PFSK-1 (cell line): Measurements from ENCODE around the gene GSAP.

Experiments
- FOXP2 ChIP-seq: optimal IDR thresholded peaks from 2 replicates; pipeline ENCODE3; 2011; ENCODE audit warnings: borderline replicate concordance, control low read depth, inconsistent platforms; ENCODE audit not compliant: insufficient read depth; ENCODE audit errors: extremely low read length, extremely low read depth
- POLR2AphosphoS5 ChIP-seq: IDR thresholded peaks from 2 replicates; pipeline ENCODE4 v1.6.1; 2012; ENCODE audit warnings: low read depth, mild to moderate bottlenecking, control low read depth, low read length, moderate library complexity
- REST ChIP-seq, 2 experiments: IDR thresholded peaks; 2 replicates each; pipeline versions ENCODE4 v1.6.1 to v1.8.0; 2011 to 2012; ENCODE audit warnings: low read depth in 2 of 2, low read length in 2 of 2, control low read depth in 1 of 2, inconsistent platforms in 1 of 2, mild to moderate bottlenecking in 1 of 2, moderate library complexity in 1 of 2; ENCODE audit not compliant: insufficient read depth in 1 of 2
- SIN3A ChIP-seq: IDR thresholded peaks from 2 replicates; pipeline ENCODE4 v1.6.1; 2012; ENCODE audit warnings: mild to moderate bottlenecking, low read length, moderate library complexity, borderline replicate concordance; ENCODE audit not compliant: insufficient read depth
- TAF1 ChIP-seq: IDR thresholded peaks from 2 replicates; pipeline ENCODE4 v1.6.1; 2012; ENCODE audit warnings: low read length, control low read depth, borderline replicate concordance; ENCODE audit not compliant: insufficient read depth

Gene GSAP

GRCh38 chr7:77316219-77316978 lies 99.8 kb downstream of the GSAP start:
- TF ChIP-seq TAF1 (no peak), REST (IDR thresholded peaks at IDR 0.05; ENCODE audit: insufficient read depth in 1 of 2, low read depth in 2 of 2, low read length in 2 of 2) (no peak), FOXP2 (no peak), POLR2AphosphoS5 (no peak), SIN3A (no peak)

GRCh38 chr7:77315182-77315591 lies 101.0 kb downstream of the GSAP start:
- no peak for TF ChIP-seq SIN3A
- no peak for TF ChIP-seq REST (IDR thresholded peaks at IDR 0.05; ENCODE audit: insufficient read depth in 1 of 2, low read depth in 2 of 2, low read length in 2 of 2)
- TF ChIP-seq POLR2AphosphoS5: no peak
- no peak for TF ChIP-seq TAF1
- no peak for TF ChIP-seq FOXP2

GRCh38 chr7:77313876-77314480 lies 102.2 kb downstream of the GSAP start:
- TF ChIP-seq TAF1 (no peak), POLR2AphosphoS5 (no peak), REST (IDR thresholded peaks at IDR 0.05; ENCODE audit: insufficient read depth in 1 of 2, low read depth in 2 of 2, low read length in 2 of 2) (no peak), FOXP2 (no peak)

GRCh38 chr7:77313085-77313484 lies 103.1 kb downstream of the GSAP start:
- TF ChIP-seq REST (IDR thresholded peaks at IDR 0.05; ENCODE audit: insufficient read depth in 1 of 2, low read depth in 2 of 2, low read length in 2 of 2): no peak
- no peak for TF ChIP-seq SIN3A
